ENCODE measurements around the gene IGF1R. TPM values are rescaled to one million over a fixed set of nuclear protein-coding genes. Genes with fewer than 3 reads are reported as not detected.

The IGF1R gene
- total RNA-seq, 1 donor from 2014 or later: 97.7 TPM

DNA sequence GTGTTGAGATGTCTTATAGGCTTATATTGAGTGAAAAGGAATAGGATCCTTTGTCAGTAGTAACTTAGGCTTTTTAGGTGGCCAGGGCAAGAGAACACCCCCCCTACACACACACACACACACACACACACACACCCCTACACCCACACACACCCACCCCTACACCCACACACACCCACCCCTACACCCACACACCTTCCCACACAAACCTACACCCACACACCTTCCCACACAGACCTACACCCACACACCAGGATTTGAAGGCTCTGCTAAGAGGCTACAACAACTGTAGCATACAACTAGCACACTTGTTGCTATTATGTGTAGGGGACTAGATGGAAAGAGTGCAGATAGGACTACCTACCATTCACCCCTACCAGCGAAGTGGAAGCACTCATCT, 186.6 kb downstream of the IGF1R start:
- intact Hi-C loops (cut with DNase I): no loop called here
- Histone ChIP-seq H3K27me3 (no peaks in the 10 kb centered on the region), H3K36me3 (peaks cover 0 to 5% of the 10 kb centered on the region in 2 donors), H3K4me1 (peaks cover 23% of the 10 kb centered on the region), H3K9me3 (peaks cover 11% of the 10 kb centered on the region), H3K27ac (no peak overlapping the region), H3K4me3 (no peak overlapping the region)
- TF ChIP-seq POLR2A (IDR thresholded peaks at IDR 0.05) (no peak), CTCF (IDR thresholded peaks at IDR 0.05) (no peak), POLR2AphosphoS5 (IDR thresholded peaks at IDR 0.05; ENCODE audit: insufficient read depth in 1 of 2, low read depth in 1 of 2) (no peak)
- no peak for DNase-seq (ENCODE audit: extremely low spot score in 2 of 2)

- Histone ChIP-seq H3K36me3 (peaks cover 0 to 2% of the 10 kb centered on the region in 2 donors), H3K27me3 (no peaks in the 10 kb centered on the region), H3K27ac (no peak overlapping the region), H3K9me3 (peaks cover 4% of the 10 kb centered on the region), H3K4me1 (peaks cover 23% of the 10 kb centered on the region), H3K4me3 (no peak overlapping the region)
- intact Hi-C loops (cut with DNase I): no loop called here
- no peak for TF ChIP-seq CTCF (IDR thresholded peaks at IDR 0.05)
- TF ChIP-seq POLR2AphosphoS5 (IDR thresholded peaks at IDR 0.05; ENCODE audit: insufficient read depth in 1 of 2, low read depth in 1 of 2): no peak
- TF ChIP-seq POLR2A (IDR thresholded peaks at IDR 0.05): no peak
- no peak for DNase-seq (ENCODE audit: extremely low spot score in 2 of 2)
These were observed 187.5 kb downstream of the IGF1R start for GRCh38 chr15:98835876-98836275.

DNA sequence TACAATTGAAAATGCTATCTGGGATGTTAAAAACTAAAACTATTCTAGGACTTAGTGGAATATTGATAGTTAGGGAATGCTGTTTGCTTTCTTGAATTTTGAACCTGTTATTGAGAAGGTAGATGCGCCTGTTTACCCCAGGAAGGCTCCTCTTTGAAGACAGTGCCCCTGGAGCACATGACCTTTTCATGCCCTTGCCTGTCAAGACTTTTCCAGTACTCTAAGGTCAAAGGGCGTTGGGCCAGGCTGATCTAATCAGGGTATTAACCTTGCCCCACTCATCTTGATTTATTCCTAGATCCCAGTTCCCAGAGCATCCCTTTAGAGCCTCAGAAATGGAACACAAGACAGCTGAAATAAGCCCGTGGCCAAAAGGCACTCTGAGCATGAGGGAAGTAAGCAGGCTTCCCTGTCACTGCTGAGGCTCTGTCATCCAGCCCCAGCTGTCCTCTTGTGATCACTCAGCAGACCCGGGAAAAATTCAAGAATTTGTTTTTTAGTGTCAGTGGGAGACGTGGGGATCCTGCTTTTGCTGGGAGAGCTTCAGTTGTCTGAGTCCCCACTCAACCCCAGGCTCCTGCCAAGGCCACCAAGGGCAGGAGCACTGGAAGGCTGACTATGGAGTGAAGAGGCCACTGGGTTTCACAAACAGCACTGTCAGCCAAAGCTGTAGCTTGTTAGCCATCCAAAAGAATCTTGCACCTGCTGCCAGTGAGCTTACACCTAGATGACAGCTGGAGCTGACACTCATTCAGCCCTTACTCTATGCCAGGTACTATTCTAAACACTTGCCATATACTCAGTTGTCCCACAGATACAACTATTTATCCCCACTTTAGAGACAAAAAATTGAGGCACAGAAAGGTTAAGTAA, 190.3 kb downstream of the IGF1R start:
- peaks cover 23% of the 10 kb centered on the region for H3K4me1 ChIP-seq
- intact Hi-C loops (cut with DNase I): loop anchor here (1.0 kb wide), 1 partner anchor 21 kb away; no protein-coding TSS in a partner anchor
- no peaks in the 10 kb centered on the region for H3K36me3 ChIP-seq
- H3K9me3 ChIP-seq: no peaks in the 10 kb centered on the region
- no peak overlapping the region for H3K27ac ChIP-seq
- DNase-seq (ENCODE audit: extremely low spot score in 2 of 2): no peak
- H3K27me3 ChIP-seq: no peaks in the 10 kb centered on the region
- no peak overlapping the region for H3K4me3 ChIP-seq
- TF ChIP-seq POLR2AphosphoS5 (IDR thresholded peaks at IDR 0.05; ENCODE audit: insufficient read depth in 1 of 2, low read depth in 1 of 2) (no peak), POLR2A (IDR thresholded peaks at IDR 0.05) (no peak), CTCF (IDR thresholded peaks at IDR 0.05) (no peak)

GRCh38 chr15:98840053-98840452, 191.7 kb downstream of the IGF1R start:
- intact Hi-C loops (cut with DNase I): no loop called here
- DNase-seq (ENCODE audit: extremely low spot score in 2 of 2): no peak
- Histone ChIP-seq H3K27ac (no peak overlapping the region), H3K36me3 (no peaks in the 10 kb centered on the region), H3K9me3 (no peaks in the 10 kb centered on the region), H3K4me1 (peaks cover 26% of the 10 kb centered on the region), H3K4me3 (no peak overlapping the region), H3K27me3 (no peaks in the 10 kb centered on the region)
- TF ChIP-seq POLR2A (IDR thresholded peaks at IDR 0.05) (no peak), CTCF (IDR thresholded peaks at IDR 0.05) (no peak), POLR2AphosphoS5 (IDR thresholded peaks at IDR 0.05; ENCODE audit: insufficient read depth in 1 of 2, low read depth in 1 of 2) (no peak)

GRCh38 chr15:98841419-98841970, 193.2 kb downstream of the IGF1R start:
- peaks cover 40% of the 10 kb centered on the region for H3K4me1 ChIP-seq
- H3K4me3 ChIP-seq: no peak overlapping the region
- H3K27me3 ChIP-seq: no peaks in the 10 kb centered on the region
- H3K36me3 ChIP-seq: no peaks in the 10 kb centered on the region
- intact Hi-C loops (cut with DNase I): no loop called here
- TF ChIP-seq POLR2AphosphoS5 (IDR thresholded peaks at IDR 0.05; ENCODE audit: insufficient read depth in 1 of 2, low read depth in 1 of 2) (no peak), CTCF (IDR thresholded peaks at IDR 0.05) (no peak), POLR2A (IDR thresholded peaks at IDR 0.05) (no peak)
- no peak for DNase-seq (ENCODE audit: extremely low spot score in 2 of 2)
- no peak overlapping the region for H3K27ac ChIP-seq
- H3K9me3 ChIP-seq: no peaks in the 10 kb centered on the region
